Smooth muscle cell of the brain vasculature (primary cell): ENCODE results near the gene PDIA2.
"Not testable (repeated sequence)": the region's sequence is repeated elsewhere in the genome, so short reads cannot be mapped to it uniquely, and the experiment has no call there.

Experiments used
- DNase-seq: peaks from one replicate; pipeline ENCODE4 v3.0.0-alpha.2; 2012; ENCODE audit warnings: low read depth, low spot score

PDIA2 gene

GRCh38 chr16:325375-326145, 42.6 kb downstream of the PDIA2 start:
- no peak for DNase-seq

GRCh38 chr16:330741-331140, 47.8 kb downstream of the PDIA2 start:
- no peak for DNase-seq

DNA sequence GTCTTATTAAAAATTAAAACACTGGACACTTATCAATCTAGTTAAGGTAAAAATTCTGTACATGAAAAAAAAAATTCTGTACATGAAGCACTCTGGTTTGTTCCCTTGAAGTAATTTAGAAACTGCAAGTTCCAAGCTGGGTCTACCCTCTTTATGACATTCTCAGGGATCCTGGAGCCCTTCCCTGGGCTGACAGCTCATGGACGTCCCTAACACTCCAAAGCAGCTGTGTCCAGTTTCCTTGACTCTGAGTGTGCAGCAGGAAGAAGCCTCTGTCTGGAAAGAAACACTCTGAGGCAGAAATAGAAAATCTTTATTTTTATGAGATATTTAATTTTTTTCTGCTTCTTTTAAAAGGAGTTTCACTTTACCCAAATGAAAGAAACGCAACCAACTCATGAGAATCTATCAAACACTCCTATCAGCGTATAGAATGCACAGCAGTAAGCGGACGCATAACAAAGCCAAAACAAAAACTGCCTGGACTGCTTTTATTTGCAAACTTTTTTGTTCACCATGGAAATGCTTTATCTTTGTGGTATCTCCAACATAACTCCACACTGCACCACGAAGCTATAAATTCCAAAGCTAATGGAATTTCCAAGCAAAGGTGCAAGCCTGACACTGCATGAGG, 48.3 kb downstream of the PDIA2 start:
- DNase-seq = not testable (repeated sequence)

GRCh38 chr16:333406-334094, 50.6 kb downstream of the PDIA2 start:
- DNase-seq = no peak

DNA sequence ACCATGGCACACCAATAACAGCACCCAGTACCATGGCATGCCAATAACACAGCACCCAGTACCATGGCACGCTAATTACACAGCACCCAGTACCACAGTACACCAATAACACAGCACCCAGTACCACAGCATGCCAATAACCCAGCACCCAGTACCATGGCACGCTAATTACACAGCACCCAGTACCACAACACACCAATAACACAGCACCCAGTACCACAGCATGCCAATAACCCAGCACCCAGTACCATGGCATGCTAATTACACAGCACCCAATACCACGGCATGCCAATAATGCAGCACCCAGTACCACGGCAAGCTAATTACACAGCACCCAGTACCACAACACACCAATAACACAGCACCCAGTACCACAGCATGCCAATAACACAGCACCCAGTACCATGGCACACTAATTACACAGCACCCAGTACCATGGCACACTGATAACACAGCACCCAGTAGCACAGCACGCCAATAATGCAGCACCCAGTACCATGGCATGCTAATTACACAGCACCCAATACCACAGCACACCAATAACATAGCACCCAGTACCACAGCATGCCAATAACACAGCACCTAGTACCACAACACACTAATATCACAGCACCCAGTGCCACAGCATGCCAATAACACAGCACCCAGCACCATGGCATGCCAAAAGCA, 51.3 kb downstream of the PDIA2 start:
- not testable (repeated sequence) for DNase-seq

GRCh38 chr16:334861-335632, 52.1 kb downstream of the PDIA2 start:
- not testable (repeated sequence) for DNase-seq

- DNase-seq = no peak
These were observed 53.3 kb downstream of the PDIA2 start for GRCh38 chr16:336269-336668.
